A549 (cell line): ENCODE measurements around the gene TRH. TPM values are rescaled to one million over a fixed set of nuclear protein-coding genes. Genes with fewer than 3 reads are reported as not detected.

Source experiments
- ATAC-seq, 2 experiments: fragments of 200-7000 bp in 1 of 2; fragments of >200 bp in 1 of 2; cut with Nextera tagmentation in 1 of 2; cut with Tn5 transposase in 1 of 2; 3 replicates each; pipeline versions ENCODE4 v1.8.0 to v1.9.1; 2018 to 2020; ENCODE audit warnings: mild to moderate bottlenecking in 1 of 2, moderate library complexity in 1 of 2
- CTCF ChIA-PET: fragments of 300-600 bp; sonication (Branson Sonifier 250); formaldehyde crosslinking; extraction: SDS; loops from one replicate; lab custom pipeline; 2021; ENCODE audit warnings: antibody characterized with exemption, inconsistent platforms; lab: Yijun Ruan, JAX
- POLR2A ChIA-PET: fragments of 350-600 bp; formaldehyde crosslinking; extraction: SDS; loops from one replicate; lab custom pipeline; 2021; ENCODE audit warnings: antibody characterized with exemption, inconsistent platforms; lab: Yijun Ruan, JAX
- DNase-seq, 2 experiments: peaks; one replicate each; pipeline versions ENCODE4 v3.0.0 to v3.0.0-alpha.2; 2011 to 2016; ENCODE audit warnings: low read depth in 1 of 2, low spot score in 1 of 2
- FAIRE-seq: peaks from 2 replicates; lab custom pipeline; 2011; peaks lifted over from hg19 to GRCh38; lab: Jason Lieb, UNC
- H3K27ac ChIP-seq, 2 experiments: fragments of >200 bp; sonication (Bioruptor Twin); formaldehyde crosslinking; 3 replicates each; pipeline ENCODE4 v1.5.1; 2016 to 2017
- H3K4me1 ChIP-seq: fragments of >200 bp; sonication (Bioruptor Twin); formaldehyde crosslinking; 3 replicates; pipeline ENCODE4 v1.6.1; 2016
- H3K4me2 ChIP-seq: fragments of >200 bp; sonication (Bioruptor Twin); formaldehyde crosslinking; 3 replicates; pipeline ENCODE4 v1.6.1; 2016
- H3K4me3 ChIP-seq: fragments of >200 bp; sonication (Bioruptor Twin); formaldehyde crosslinking; 3 replicates; pipeline ENCODE4 v1.5.1; 2016
- H3K9me3 ChIP-seq: fragments of >200 bp; sonication (Bioruptor Twin); formaldehyde crosslinking; 3 replicates; pipeline ENCODE4 v1.6.1; 2016
- BCL3 ChIP-seq: fragments of >200 bp; sonication (Bioruptor Twin); formaldehyde crosslinking; IDR thresholded peaks from 3 replicates; pipeline ENCODE4 v1.6.1; 2016
- CBX8 ChIP-seq: fragments of 200-600 bp; sonication (generic); IDR thresholded peaks from 2 replicates; pipeline ENCODE4 v1.6.1; 2016
- CHD4 ChIP-seq: fragments of 200-600 bp; sonication (generic); IDR thresholded peaks from 2 replicates; pipeline ENCODE4 v1.6.1; 2016; ENCODE audit warnings: antibody characterized with exemption, mild to moderate bottlenecking, borderline replicate concordance
- EHMT2 ChIP-seq: fragments of 200-600 bp; sonication (generic); IDR thresholded peaks from 2 replicates; pipeline ENCODE4 v1.6.1; 2016; ENCODE audit warnings: antibody characterized with exemption, low read depth, mild to moderate bottlenecking, moderate library complexity
- ELK1 ChIP-seq: fragments of 150-350 bp; IDR thresholded peaks from 2 replicates; pipeline ENCODE4 v1.6.1; 2014; ENCODE audit warnings: low read depth, mild to moderate bottlenecking, low read length
- EP300 ChIP-seq, 2 experiments: fragments of >200 bp; sonication (Bioruptor Twin); formaldehyde crosslinking; IDR thresholded peaks; 2 replicates in 1 of 2; 3 replicates in 1 of 2; pipeline ENCODE4 v1.6.1; 2016 to 2017
- FOSB ChIP-seq: fragments of 250-450 bp; sonication (Bioruptor Pico); IDR thresholded peaks from 2 replicates; pipeline ENCODE4 v1.5.0; 2020; ENCODE audit warnings: mild to moderate bottlenecking, moderate library complexity
- FOXS1 ChIP-seq: fragments of 250-450 bp; sonication (Bioruptor Pico); IDR thresholded peaks from 2 replicates; pipeline ENCODE4 v1.5.0; 2020; ENCODE audit warnings: mild to moderate bottlenecking, moderate library complexity
- HDAC2 ChIP-seq: fragments of 200-600 bp; sonication (generic); IDR thresholded peaks from 2 replicates; pipeline ENCODE4 v1.6.1; 2016
- HOXB13 ChIP-seq: fragments of 250-450 bp; sonication (Bioruptor Pico); IDR thresholded peaks from 2 replicates; pipeline ENCODE4 v1.5.0; 2020; ENCODE audit warnings: low read depth, mild to moderate bottlenecking, moderate library complexity
- MAX ChIP-seq: IDR thresholded peaks from 2 replicates; pipeline ENCODE4 v1.6.1; 2012
- NFE2L2 ChIP-seq: fragments of 150-350 bp; conservative IDR thresholded peaks from 2 replicates; pipeline ENCODE4 v1.6.1; 2014; ENCODE audit warnings: low read length
- PHF8 ChIP-seq: fragments of 200-600 bp; sonication (generic); IDR thresholded peaks from 2 replicates; pipeline ENCODE4 v1.6.1; 2016; ENCODE audit warnings: low read depth, mild to moderate bottlenecking, antibody characterized with exemption, moderate library complexity, borderline replicate concordance
- POLR2A ChIP-seq: IDR thresholded peaks from 2 replicates; pipeline ENCODE4 v1.6.1; 2012; ENCODE audit warnings: mild to moderate bottlenecking, low read length
- RAD21 ChIP-seq, 2 experiments: fragments of >200 bp in 1 of 2; sonication (Bioruptor Twin) in 1 of 2; formaldehyde crosslinking in 1 of 2; IDR thresholded peaks in 1 of 2; conservative IDR thresholded peaks in 1 of 2; 2 replicates in 1 of 2; 3 replicates in 1 of 2; pipeline ENCODE4 v1.6.1; 2012 to 2018; ENCODE audit warnings: inconsistent platforms in 1 of 2
- RCOR1 ChIP-seq: fragments of 150-350 bp; IDR thresholded peaks from 2 replicates; pipeline ENCODE4 v1.6.1; 2014; ENCODE audit warnings: antibody characterized with exemption, low read length, low read depth
- RNF2 ChIP-seq: fragments of 200-600 bp; sonication (generic); IDR thresholded peaks from 2 replicates; pipeline ENCODE4 v1.6.1; 2016; ENCODE audit warnings: low read depth, mild to moderate bottlenecking, antibody characterized with exemption, moderate library complexity, borderline replicate concordance
- TFCP2L1 ChIP-seq: fragments of 250-450 bp; sonication (Bioruptor Pico); IDR thresholded peaks from 2 replicates; pipeline ENCODE4 v1.5.0; 2021; ENCODE audit warnings: mild to moderate bottlenecking
- TP53 ChIP-seq: fragments of 250-450 bp; sonication (Bioruptor Pico); IDR thresholded peaks from 2 replicates; pipeline ENCODE4 v1.5.0; 2021; ENCODE audit warnings: mild to moderate bottlenecking, moderate library complexity
- ZC3H11A ChIP-seq: fragments of 450-650 bp; IDR thresholded peaks from 2 replicates; pipeline ENCODE4 v1.6.1; 2014; ENCODE audit warnings: antibody characterized with exemption, mild to moderate bottlenecking
- ZNF302 ChIP-seq: fragments of 250-450 bp; sonication (Bioruptor Pico); IDR thresholded peaks from 2 replicates; pipeline ENCODE4 v1.9.0; 2021; ENCODE audit warnings: inconsistent platforms, mild to moderate bottlenecking, moderate library complexity
- WGBS: methylation state at CpG from one replicate; pipeline ENCODE4 v1.1.6; 2017; ENCODE audit errors: missing lambda C conversion rate; 5-methylcytosine and 5-hydroxymethylcytosine counted together
- polyA plus RNA-seq, 4 experiments: library from polyadenylated mRNA; depleted of rRNA in 3 of 4; stranded (reverse); fragments of >200 nt; fragmentation: RNase III in 1 of 4; extraction: RNeasy Plus Mini Kit Qiagen cat#74134 plus additional on column Dnase treatment in 1 of 4; gene quantifications; 2 replicates in 3 of 4; 3 replicates in 1 of 4; pipeline ENCODE4 v1.2.3, GENCODE V29; 2011 to 2017
- TF ChIP-seq, protein P1 (sequence below): fragments of 450-650 bp; IDR thresholded peaks from 2 replicates; pipeline ENCODE4 v1.6.1; 2014; ENCODE audit warnings: antibody characterized with exemption
- TF ChIP-seq, protein P2 (sequence below): IDR thresholded peaks from 2 replicates; pipeline ENCODE4 v1.6.1; 2012; ENCODE audit warnings: low read depth, borderline replicate concordance
- TF ChIP-seq, protein P3 (sequence below): fragments of 200-600 bp; sonication (generic); IDR thresholded peaks from 2 replicates; pipeline ENCODE4 v1.6.1; 2016; ENCODE audit warnings: antibody characterized with exemption, mild to moderate bottlenecking, moderate library complexity
- TF ChIP-seq, protein P4 (sequence below): fragments of 250-450 bp; sonication (Bioruptor Pico); IDR thresholded peaks from 2 replicates; pipeline ENCODE4 v1.5.0; 2020; ENCODE audit warnings: low read depth, mild to moderate bottlenecking, moderate library complexity

The TRH gene
- polyA plus RNA-seq, 2 of the 4 experiments (the other 2 are of a cell fraction), result not detected

DNA sequence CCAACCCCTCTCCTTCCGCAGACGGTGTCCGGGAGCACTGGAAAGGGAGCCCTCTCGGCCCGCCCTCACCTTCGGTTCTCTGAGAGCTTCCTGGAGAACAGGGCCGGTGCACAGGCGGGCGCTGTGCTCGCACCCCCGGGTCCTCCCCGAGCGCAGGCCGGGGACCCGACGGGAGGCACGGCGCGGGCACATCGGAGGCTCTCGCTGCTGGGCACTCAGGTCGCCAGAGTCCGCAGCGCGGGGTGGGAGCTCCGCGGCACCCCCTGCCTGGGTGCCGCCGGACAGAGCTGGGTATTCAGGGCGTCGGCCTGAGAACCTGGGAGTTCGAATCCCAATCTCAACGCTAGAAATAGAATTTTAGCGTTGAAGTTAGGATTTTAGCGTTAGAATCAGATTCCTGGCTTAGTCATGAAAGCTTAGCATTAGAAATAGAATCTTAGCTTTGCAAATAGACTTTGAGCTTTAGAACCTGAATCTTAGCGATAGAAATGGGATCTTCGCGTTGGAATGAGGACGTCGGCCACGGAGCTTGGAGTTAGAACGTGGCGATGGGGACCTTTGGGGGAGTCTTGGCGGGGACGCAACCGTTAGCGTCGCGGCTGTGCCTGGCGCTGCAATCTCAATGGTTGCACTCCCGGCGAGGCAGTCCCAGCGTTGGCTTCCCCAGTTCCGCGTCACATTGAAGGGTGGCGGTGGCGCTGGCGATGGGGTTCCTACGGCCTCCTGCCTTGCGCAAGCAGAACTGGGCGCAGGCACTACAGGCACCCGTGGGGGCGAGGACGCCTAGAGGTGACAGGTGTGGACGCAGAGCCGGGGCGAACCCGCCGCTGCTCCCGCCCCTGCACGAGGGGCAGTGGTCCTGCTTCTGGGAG lies 549 bp downstream of the TRH start:
- ChIA-PET CTCF (interaction anchor here (1.5 to 2.0 kb wide), 2 partner anchors 12 to 33 kb away, joined by 4 to 8 read pairs; no protein-coding TSS in a partner anchor), POLR2A (no interaction called here)
- no peak overlapping the region for H3K27ac ChIP-seq
- 0 out of 3 replicates have a peak, but pooled peaks cover 3% of the 10 kb centered on the region for H3K4me1 ChIP-seq
- TF ChIP-seq PHF8 (no peak), HDAC2 (no peak), TP53 (CRISPR knock-in tag) (no peak), RNF2 (no peak), EP300 (IDR thresholded peaks at IDR 0.05) (no peak), RCOR1 (no peak), EHMT2 (no peak), MAX (no peak), FOXS1 (no peak), BCL3 (no peak), HOXB13 (CRISPR knock-in tag) (no peak), CBX8 (no peak), RAD21 (conservative IDR thresholded peaks at IDR 0.05 in 1 of 2, IDR thresholded peaks at IDR 0.05 in 1 of 2) (no peak), CHD4 (no peak)
- TF ChIP-seq, protein P1, sequence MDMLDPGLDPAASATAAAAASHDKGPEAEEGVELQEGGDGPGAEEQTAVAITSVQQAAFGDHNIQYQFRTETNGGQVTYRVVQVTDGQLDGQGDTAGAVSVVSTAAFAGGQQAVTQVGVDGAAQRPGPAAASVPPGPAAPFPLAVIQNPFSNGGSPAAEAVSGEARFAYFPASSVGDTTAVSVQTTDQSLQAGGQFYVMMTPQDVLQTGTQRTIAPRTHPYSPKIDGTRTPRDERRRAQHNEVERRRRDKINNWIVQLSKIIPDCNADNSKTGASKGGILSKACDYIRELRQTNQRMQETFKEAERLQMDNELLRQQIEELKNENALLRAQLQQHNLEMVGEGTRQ, result no peak
- TF ChIP-seq, protein P2, sequence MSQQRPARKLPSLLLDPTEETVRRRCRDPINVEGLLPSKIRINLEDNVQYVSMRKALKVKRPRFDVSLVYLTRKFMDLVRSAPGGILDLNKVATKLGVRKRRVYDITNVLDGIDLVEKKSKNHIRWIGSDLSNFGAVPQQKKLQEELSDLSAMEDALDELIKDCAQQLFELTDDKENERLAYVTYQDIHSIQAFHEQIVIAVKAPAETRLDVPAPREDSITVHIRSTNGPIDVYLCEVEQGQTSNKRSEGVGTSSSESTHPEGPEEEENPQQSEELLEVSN, result no peak
- TF ChIP-seq, protein P3, sequence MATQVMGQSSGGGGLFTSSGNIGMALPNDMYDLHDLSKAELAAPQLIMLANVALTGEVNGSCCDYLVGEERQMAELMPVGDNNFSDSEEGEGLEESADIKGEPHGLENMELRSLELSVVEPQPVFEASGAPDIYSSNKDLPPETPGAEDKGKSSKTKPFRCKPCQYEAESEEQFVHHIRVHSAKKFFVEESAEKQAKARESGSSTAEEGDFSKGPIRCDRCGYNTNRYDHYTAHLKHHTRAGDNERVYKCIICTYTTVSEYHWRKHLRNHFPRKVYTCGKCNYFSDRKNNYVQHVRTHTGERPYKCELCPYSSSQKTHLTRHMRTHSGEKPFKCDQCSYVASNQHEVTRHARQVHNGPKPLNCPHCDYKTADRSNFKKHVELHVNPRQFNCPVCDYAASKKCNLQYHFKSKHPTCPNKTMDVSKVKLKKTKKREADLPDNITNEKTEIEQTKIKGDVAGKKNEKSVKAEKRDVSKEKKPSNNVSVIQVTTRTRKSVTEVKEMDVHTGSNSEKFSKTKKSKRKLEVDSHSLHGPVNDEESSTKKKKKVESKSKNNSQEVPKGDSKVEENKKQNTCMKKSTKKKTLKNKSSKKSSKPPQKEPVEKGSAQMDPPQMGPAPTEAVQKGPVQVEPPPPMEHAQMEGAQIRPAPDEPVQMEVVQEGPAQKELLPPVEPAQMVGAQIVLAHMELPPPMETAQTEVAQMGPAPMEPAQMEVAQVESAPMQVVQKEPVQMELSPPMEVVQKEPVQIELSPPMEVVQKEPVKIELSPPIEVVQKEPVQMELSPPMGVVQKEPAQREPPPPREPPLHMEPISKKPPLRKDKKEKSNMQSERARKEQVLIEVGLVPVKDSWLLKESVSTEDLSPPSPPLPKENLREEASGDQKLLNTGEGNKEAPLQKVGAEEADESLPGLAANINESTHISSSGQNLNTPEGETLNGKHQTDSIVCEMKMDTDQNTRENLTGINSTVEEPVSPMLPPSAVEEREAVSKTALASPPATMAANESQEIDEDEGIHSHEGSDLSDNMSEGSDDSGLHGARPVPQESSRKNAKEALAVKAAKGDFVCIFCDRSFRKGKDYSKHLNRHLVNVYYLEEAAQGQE, result no peak
- H3K9me3 ChIP-seq, result no peaks in the 10 kb centered on the region
- 73% methylated on average over 31 of the region's 71 CpGs for WGBS
- DNase-seq, result no peak
- no peak overlapping the region for H3K4me3 ChIP-seq
- ATAC-seq, result no peak
- H3K4me2 ChIP-seq, result no peak overlapping the region
- no peak for FAIRE-seq

DNA sequence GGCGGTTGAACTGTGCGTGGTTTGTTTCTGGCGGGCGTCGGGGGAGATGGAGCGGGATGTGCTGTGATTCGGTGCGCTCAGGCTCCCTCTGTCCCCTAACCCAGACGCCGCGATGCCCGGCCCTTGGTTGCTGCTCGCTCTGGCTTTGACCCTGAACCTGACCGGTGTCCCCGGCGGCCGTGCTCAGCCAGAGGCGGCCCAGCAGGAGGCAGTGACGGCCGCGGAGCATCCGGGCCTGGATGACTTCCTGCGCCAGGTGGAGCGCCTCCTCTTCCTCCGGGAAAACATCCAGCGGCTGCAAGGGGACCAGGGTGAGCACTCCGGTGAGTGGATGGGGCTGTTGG lies 1.2 kb downstream of the TRH start:
- ATAC-seq, result no peak
- POLR2A ChIA-PET, result no interaction called here
- CTCF ChIA-PET, result interaction anchor here (2.0 kb wide), 1 partner anchor 33 kb away, joined by 8 read pairs; no protein-coding TSS in a partner anchor

More for the DNA sequence above, 1.2 kb downstream of the TRH start:
- no peak for TF ChIP-seq RCOR1
- TF ChIP-seq FOSB, result no peak
- no peak for TF ChIP-seq PHF8
- no peak for TF ChIP-seq MAX
- no peak for TF ChIP-seq ZNF302 (CRISPR knock-in tag)
- TF ChIP-seq, protein P4, sequence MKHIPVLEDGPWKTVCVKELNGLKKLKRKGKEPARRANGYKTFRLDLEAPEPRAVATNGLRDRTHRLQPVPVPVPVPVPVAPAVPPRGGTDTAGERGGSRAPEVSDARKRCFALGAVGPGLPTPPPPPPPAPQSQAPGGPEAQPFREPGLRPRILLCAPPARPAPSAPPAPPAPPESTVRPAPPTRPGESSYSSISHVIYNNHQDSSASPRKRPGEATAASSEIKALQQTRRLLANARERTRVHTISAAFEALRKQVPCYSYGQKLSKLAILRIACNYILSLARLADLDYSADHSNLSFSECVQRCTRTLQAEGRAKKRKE, result no peak
- TF ChIP-seq ELK1, result no peak
- no peak for TF ChIP-seq ZC3H11A
- TF ChIP-seq NFE2L2, result no peak
- no peak for TF ChIP-seq TFCP2L1 (CRISPR knock-in tag)
- no peak for TF ChIP-seq POLR2A
- FAIRE-seq (no peak), DNase-seq (no peak)
- Histone ChIP-seq H3K27ac (no peak overlapping the region), H3K9me3 (no peaks in the 10 kb centered on the region), H3K4me1 (0 out of 3 replicates have a peak, but pooled peaks cover 3% of the 10 kb centered on the region), H3K4me3 (no peak overlapping the region), H3K4me2 (no peak overlapping the region)
- 75% methylated on average over 8 of the region's 27 CpGs for WGBS
